OCI-LY3 (cell line): Measurements from ENCODE around the gene SETBP1.

Experiments
- H2AFZ ChIP-seq: fragments of 200-600, 300-600 bp; shearing (Covaris generic); 2 replicates; pipeline ENCODE4 v1.6.0; 2014; ENCODE audit warnings: antibody characterized with exemption, low read depth, low read length
- H3K27ac ChIP-seq: fragments of 200-600, 300-600 bp; sonication (generic); 2 replicates; pipeline ENCODE4 v1.5.1; 2014; ENCODE audit warnings: mild to moderate bottlenecking, low read length, moderate library complexity, mixed read lengths
- H3K27me3 ChIP-seq: fragments of 200-600, 300-600 bp; sonication (generic); 2 replicates; pipeline ENCODE4 v1.6.1; 2014; ENCODE audit warnings: low read depth, low read length, mixed read lengths
- H3K36me3 ChIP-seq: fragments of 200-600, 300-600 bp; sonication (generic); replicated peaks from 2 replicates; pipeline ENCODE3; 2014; ENCODE audit warnings: low read depth, low read length, mixed read lengths
- H3K4me1 ChIP-seq: fragments of 300-600, 200-600 bp; sonication (generic); 2 replicates; pipeline ENCODE4 v1.6.1; 2014; ENCODE audit warnings: low read length, mixed read lengths
- H3K4me2 ChIP-seq: fragments of 200-600, 300-600 bp; sonication (generic); 2 replicates; pipeline ENCODE4 v1.6.1; 2014; ENCODE audit warnings: low read length, mixed read lengths
- H3K4me3 ChIP-seq: fragments of 300-600, 200-600 bp; sonication (generic); 2 replicates; pipeline ENCODE4 v1.5.1; 2014; ENCODE audit warnings: antibody characterized with exemption, mild to moderate bottlenecking, low read length, moderate library complexity
- H3K79me2 ChIP-seq: fragments of 300-600, 200-600 bp; shearing (Covaris generic); 2 replicates; pipeline ENCODE4 v1.6.1; 2014; ENCODE audit warnings: mild to moderate bottlenecking, low read length, mixed read lengths
- H3K9ac ChIP-seq: fragments of 300-600, 200-600 bp; shearing (Covaris generic); 2 replicates; pipeline ENCODE4 v1.6.0; 2014; ENCODE audit warnings: mild to moderate bottlenecking, low read length, moderate library complexity
- H3K9me3 ChIP-seq: fragments of 200-600, 300-600 bp; shearing (Covaris generic); 2 replicates; pipeline ENCODE4 v1.6.1; 2014; ENCODE audit warnings: low read length, mixed read lengths; ENCODE audit not compliant: insufficient read depth
- H4K20me1 ChIP-seq: fragments of 200-600, 300-600 bp; sonication (generic); 2 replicates; pipeline ENCODE4 v1.6.1; 2016; ENCODE audit warnings: low read length, mixed read lengths; ENCODE audit not compliant: insufficient read depth
- CTCF ChIP-seq: fragments of 200-600, 300-600 bp; sonication (generic); IDR thresholded peaks from 2 replicates; pipeline ENCODE4 v1.5.1; 2014; ENCODE audit warnings: antibody characterized with exemption, low read length, low read depth
- EZH2phosphoT487 ChIP-seq: fragments of 200-600 bp; shearing (Covaris generic); IDR thresholded peaks from 2 replicates; pipeline ENCODE4 v1.6.1; 2018; ENCODE audit warnings: antibody characterized with exemption, mixed run types, low read depth

SETBP1 gene

DNA sequence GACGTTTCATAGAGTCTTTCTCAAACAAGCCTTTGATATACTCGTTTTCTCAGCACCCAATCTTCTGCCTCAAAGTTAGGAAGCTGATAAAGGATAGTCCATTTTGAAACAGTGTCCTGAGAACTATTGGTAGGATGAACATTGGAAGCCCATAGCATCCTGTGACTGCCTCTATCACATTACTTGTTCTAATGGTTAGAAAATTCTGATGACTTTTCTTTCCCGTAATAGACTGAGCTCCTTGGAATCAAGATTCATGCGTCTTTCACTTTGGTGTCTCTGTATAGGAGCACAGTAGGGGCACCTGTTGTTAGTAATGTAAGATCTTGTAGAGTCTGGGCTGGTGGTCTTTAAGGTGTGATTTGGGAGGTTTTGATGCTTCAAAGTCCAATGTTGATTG lies 87.1 kb downstream of the SETBP1 start:
- no peaks in the 10 kb centered on the region for H3K27me3 ChIP-seq
- H3K9me3 ChIP-seq, result no peaks in the 10 kb centered on the region
- H3K36me3 ChIP-seq, result peaks cover 14% of the 10 kb centered on the region
- no peak overlapping the region for H2AFZ ChIP-seq
- H3K9ac ChIP-seq, result no peak overlapping the region
- H4K20me1 ChIP-seq, result no peaks in the 10 kb centered on the region
- H3K4me1 ChIP-seq, result peaks cover 8% of the 10 kb centered on the region
- no peaks in the 10 kb centered on the region for H3K79me2 ChIP-seq
- no peak overlapping the region for H3K27ac ChIP-seq
- no peak overlapping the region for H3K4me3 ChIP-seq
- H3K4me2 ChIP-seq, result no peak overlapping the region
- TF ChIP-seq CTCF (no peak), EZH2phosphoT487 (no peak)

GRCh38 chr18:44770641-44771040 lies 90.0 kb downstream of the SETBP1 start:
- Histone ChIP-seq H3K27ac (no peak overlapping the region), H3K36me3 (peaks cover 8% of the 10 kb centered on the region), H3K27me3 (no peaks in the 10 kb centered on the region), H3K79me2 (no peaks in the 10 kb centered on the region), H3K4me1 (peaks cover 8% of the 10 kb centered on the region), H3K9me3 (no peaks in the 10 kb centered on the region), H3K9ac (no peak overlapping the region), H4K20me1 (no peaks in the 10 kb centered on the region), H2AFZ (no peak overlapping the region), H3K4me3 (no peak overlapping the region), H3K4me2 (no peak overlapping the region)
- no peak for TF ChIP-seq EZH2phosphoT487
- TF ChIP-seq CTCF, result no peak

- H3K9ac ChIP-seq, result no peak overlapping the region
- H4K20me1 ChIP-seq, result no peaks in the 10 kb centered on the region
- H3K4me3 ChIP-seq, result no peak overlapping the region
- TF ChIP-seq EZH2phosphoT487 (no peak), CTCF (no peak)
- no peak overlapping the region for H3K27ac ChIP-seq
- H3K27me3 ChIP-seq, result no peaks in the 10 kb centered on the region
- no peaks in the 10 kb centered on the region for H3K79me2 ChIP-seq
- no peaks in the 10 kb centered on the region for H3K9me3 ChIP-seq
- no peak overlapping the region for H3K4me2 ChIP-seq
- peaks cover 8% of the 10 kb centered on the region for H3K4me1 ChIP-seq
- H3K36me3 ChIP-seq, result peaks cover 2% of the 10 kb centered on the region
- no peak overlapping the region for H2AFZ ChIP-seq
Measured at GRCh38 chr18:44771572-44771955, 90.9 kb downstream of the SETBP1 start.

DNA sequence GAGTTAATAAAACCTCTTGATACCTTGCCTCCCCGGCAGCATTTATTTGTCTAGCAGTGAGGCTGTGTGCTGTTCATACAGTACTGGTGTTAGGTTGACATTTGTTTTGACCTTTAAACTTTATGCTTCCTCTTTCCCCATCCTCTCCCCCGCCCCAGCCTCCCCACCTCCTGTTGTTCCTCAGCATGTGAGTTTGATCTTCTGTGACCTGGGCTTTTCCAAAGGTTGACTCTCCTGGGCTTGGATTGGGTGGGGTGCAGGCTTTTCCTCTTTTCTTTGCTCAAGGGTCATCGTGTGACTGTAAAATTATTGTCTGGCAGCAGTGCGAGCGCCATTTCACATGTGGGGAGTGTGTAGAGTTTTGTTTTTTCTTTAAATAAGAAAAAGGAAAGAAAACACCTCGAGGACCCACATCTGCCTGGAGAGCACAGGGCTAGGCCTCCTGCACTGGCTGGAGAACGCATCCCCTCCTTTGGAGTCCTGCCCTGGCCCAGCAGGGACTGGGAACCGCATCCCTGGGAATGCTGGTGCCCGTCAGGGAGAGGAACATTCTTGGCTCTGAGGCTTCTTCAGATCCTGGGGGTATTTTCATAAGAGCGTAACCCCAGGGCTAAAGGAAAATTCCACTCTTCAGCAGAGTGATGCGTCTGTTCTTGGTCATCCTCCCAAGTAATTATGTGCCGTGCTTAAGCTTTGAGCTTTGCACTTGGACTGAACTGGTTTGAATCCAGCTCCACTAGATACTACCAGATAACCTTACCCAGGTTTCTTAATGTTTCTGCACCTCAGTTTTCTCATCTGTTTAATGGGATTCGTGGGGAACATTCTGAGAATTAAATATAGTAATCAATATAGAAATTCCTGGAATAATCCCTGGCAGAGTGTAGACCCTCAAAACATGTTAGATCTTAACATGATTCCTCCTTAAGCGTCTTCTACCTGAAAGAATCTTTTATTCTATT lies 91.5 kb downstream of the SETBP1 start:
- H3K4me3 ChIP-seq, result no peak overlapping the region
- H3K79me2 ChIP-seq, result no peaks in the 10 kb centered on the region
- no peak overlapping the region for H3K27ac ChIP-seq
- H3K36me3 ChIP-seq, result peaks cover 2% of the 10 kb centered on the region
- peaks cover 8% of the 10 kb centered on the region for H3K4me1 ChIP-seq
- no peaks in the 10 kb centered on the region for H3K9me3 ChIP-seq
- no peak overlapping the region for H2AFZ ChIP-seq
- no peak for TF ChIP-seq EZH2phosphoT487
- no peak for TF ChIP-seq CTCF
- no peaks in the 10 kb centered on the region for H4K20me1 ChIP-seq
- no peak overlapping the region for H3K4me2 ChIP-seq
- H3K27me3 ChIP-seq, result no peaks in the 10 kb centered on the region
- no peak overlapping the region for H3K9ac ChIP-seq
